ENCODE data around the gene OR52N1. TPM values are rescaled to one million over a fixed set of nuclear protein-coding genes. Genes with fewer than 3 reads are reported as not detected.

OR52N1 gene
- polyA plus RNA-seq (ENCODE audit: insufficient read length), result not detected
- long read RNA-seq, donor 1, result 0 reads
- long read RNA-seq, donor 2, result 0 reads
- long read RNA-seq, donor 3, result 0 reads
- long read RNA-seq, donor 4, result 0 reads
- long read RNA-seq, donor 5, result 0 reads
- long read RNA-seq, donor 6, result 0 reads
- long read RNA-seq, donor 7, result 0 reads
- long read RNA-seq, donor 8, result 0 reads

DNA sequence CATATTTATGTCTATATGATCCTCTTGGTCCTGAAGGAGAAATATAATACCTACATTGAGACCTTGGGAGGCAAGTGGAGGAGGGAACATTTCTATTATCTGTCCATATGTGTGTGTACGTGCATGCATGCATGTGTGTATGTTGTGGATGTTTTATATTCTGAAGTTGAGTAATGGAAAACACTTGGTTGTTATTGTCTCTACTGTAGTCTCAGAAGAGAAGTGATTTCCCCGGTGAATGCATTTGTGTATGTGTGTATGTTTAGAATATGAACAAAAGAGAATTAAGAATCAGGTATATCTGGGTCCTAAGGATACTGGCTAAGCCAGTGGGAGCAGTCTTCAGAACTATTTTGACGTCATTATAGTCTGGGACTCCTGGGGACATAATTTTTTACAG lies at the start of gene OR52N1:
TSS of gene OR52N1 (minus strand) at position 101 of the 400 bp plus-strand sequence. CDS start 2,449 bp downstream, outside the sequence.
- no peak for DNase-seq

DNA sequence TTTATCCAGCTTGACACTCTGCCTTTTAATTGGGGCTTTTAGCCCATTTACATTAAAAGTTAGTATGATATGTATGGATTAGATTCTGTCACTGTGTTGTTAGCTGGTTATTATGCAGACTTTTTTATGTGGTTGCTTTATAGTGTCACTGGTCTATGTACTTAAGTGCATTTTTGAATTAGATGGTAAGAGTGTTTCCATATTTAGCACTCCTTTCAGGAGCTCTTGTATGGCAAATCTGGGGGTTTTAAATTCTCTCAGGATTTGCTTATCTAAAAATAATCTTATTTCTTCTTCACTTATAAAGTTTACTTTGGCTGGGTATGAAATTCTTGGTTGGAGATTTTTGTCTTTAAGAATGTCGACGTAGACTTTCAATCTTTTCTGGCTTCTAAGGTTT lies 46.6 kb upstream of the OR52N1 start:
- no peak for DNase-seq

DNA sequence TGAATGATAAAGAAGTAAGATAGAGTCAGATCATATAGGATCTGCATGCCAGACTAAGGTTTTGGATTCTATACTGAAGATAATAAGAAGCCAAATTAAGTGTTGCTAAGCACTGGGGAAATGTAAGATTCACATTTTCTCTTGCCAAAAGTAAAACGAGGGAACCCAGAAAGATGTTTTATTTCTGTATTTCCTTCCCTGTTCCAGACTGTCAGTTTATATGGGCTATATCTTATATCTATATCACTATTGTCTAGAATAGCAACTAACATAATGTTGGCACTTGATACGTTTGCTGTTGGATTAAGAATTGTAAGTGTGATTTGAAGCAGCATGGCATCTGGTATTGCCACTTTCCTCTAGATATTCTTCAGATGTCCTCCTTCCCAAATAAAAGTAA lies 42.4 kb upstream of the OR52N1 start:
- no peak for DNase-seq

DNA sequence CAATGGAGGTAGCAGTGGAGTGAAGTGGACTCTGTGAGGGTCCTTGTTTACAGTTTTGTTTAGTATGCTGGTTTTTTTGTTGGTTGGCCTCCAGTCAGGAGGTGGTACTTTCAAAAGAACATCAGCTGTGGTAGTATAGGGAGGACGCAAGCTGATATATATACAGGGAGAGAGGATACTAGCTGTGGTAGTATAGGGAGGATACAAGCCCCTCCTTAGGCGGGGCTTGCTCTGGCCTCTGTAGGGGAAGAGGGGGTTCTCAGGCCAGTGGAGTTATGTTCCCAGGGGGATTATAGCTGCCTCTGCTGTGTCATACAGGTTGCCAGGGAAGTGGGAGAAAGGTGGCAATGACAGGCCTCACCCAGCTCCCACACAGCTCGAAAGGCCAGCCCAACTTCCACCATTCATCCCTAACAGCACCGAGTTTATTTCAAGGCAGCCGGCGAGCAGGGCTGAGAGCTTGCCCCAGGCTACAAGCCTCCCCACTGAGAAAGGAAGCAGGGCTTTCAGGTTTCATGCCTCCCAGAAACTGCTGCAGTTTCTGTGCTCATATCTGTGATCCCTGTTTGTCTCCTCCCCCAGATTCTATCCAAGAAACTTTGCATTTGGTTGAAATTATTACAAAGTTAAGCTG lies 40.2 kb upstream of the OR52N1 start:
- no peak for DNase-seq

DNA sequence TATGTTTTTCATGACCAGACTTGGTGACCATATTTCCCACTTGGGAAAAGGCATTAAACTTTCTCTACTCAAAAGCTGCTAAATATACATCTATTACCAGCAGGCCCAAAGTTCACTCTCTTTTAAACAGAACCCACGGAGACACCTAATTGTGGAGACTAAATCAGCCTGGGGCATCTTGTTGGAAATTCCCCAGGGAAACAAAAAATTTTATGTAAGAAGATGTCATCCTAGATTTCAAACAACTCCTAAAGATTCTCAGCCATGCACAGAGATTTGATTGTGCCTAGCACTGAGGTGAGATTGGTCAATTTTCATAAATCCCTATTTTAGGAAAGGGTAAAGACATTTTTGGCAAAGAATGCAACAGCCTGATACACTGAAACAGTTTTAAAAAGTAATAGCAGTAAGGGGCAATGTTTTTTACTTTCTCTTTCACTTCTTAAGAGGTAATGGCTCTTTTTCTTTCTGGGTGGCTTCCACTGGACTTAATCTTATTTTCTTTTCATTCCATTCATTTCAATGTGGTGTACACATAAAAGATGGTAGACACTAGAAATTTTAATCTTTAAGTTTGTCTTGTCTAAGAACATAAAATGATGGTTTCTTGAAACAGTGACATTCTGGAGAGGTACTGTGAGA lies 27.3 kb upstream of the OR52N1 start:
- no peak for DNase-seq

DNA sequence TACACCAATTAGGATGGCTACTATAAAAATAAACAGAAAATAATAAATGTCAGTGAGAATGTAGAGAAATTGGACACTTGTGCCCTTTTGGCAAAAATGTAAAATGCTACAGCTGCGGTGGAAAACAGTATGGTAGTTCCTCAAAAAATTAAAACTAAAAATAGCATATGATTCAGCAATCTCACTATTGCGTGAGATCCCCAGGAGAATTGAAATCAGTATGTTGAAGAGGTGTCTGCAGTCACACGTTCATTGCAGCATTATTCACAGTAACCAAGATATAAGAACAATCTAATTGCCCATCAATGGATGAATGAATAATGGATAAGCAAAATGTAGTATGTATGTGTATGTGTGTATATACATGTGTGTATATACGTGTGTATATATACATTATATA lies 24.5 kb upstream of the OR52N1 start:
- no peak for DNase-seq

DNA sequence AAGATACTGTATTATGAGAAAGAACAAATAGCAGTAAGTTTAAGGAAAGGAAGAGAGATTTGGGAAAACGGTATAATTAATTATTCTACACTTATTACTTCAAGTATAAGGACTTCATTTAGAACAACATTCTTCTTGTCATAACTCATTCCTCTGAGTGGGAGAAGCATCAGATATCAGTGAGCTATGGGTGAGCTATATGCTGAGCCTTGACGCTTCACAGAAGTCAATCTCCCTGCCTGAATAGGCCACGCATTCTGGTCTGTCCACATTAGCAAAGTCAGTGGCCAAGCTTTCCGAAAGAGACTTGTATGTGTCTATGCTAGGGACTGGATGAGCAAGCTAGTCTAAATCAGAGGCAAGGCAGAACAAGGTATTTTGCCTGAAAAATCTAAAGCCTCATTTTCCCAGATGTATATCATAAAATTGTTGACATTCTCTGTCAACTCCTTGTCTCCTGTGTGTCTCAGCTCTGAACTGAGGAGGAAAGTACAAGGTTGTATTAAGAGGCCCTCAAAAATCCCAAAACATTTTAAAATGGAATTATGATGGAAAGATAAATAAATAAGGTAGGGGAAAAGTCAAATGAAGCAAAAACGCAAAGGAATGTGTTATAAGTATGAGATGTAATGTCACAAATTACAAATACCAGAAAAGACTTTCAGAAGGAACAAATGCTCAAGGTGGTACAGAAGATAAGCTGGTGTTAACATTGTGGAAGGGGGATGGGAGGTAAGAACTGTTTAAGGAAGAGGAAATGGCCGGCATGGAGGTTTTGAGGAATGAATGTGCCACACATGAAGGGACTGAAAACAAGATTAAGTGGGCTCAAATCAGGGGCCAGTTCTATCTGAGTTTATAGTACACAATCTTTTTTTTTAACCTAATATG lies 19.1 kb upstream of the OR52N1 start:
- DNase-seq, result no peak

DNA sequence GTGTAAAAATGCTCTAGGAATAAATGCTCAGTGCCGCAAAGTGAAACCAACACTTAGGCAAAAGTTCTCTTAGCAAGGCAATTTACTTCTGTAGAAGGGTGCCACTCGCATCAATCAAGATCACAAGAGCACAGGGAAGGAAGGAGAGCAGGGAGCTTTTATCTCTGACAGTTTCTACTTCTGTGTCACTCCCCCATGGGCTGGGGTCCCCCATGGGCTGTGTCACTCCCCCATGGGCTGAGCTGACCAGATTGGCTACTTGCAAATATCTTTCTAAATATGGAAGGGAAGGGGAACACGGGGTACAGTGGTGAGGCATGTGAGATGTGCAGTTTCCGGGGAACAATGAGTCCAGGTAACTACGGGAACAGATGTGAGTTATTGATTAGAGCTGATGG lies 18.1 kb upstream of the OR52N1 start:
- no peak for DNase-seq

DNA sequence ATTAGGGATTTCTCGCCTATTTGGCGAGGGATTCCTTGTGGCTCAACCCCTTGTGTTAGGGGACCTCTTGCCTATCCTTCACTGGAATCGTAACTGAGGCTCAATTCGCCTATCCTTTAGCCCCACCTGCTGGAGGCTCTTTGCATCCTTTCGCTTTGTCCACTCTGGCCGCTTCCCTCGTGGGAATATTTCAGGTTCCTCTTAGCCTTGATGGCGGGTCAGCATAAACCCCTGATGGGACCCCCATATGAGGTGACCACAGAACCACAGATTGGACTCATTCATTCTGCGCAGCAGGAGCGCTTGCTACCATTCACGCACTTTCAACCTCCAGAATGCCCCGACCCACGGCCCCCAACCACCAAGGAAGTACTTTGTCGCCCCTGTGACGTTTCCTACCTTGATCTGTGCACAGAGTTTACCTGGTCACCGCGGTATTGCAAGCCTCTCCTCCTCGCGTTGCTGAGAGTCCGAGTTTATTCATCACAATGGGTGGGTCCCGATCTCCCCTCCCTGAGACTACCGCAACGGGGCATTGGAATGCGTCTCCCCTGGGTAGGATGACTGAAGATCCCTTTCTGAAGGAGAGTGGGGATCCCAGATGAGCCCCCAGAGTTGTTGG lies 17.5 kb upstream of the OR52N1 start, which contains the start of gene OR52N2:
TSS of gene OR52N2 (plus strand) at position 425 of the 622 bp plus-strand sequence. CDS start 11,412 bp downstream, outside the sequence.
- DNase-seq, result peak; percentile 82

DNA sequence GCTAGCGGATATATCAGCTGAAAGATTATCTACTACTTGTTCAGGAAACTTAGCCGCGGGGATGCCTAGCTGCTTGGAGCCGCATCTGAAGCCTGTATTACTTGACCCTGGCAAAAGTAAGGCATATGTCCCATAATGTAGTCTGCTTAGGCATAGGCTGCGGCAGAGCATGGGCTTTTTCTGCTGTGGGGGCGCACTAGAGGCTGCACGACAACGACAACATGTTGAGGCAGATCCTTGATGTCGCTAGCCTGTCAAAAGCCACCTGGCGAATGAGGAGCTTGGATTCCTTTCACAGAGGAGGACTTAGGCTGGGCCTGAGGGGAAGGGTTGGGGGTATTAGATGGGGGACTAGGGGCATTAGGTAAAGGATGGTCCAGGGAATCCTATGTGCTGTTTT lies 16.5 kb upstream of the OR52N1 start:
- DNase-seq, result no peak

DNA sequence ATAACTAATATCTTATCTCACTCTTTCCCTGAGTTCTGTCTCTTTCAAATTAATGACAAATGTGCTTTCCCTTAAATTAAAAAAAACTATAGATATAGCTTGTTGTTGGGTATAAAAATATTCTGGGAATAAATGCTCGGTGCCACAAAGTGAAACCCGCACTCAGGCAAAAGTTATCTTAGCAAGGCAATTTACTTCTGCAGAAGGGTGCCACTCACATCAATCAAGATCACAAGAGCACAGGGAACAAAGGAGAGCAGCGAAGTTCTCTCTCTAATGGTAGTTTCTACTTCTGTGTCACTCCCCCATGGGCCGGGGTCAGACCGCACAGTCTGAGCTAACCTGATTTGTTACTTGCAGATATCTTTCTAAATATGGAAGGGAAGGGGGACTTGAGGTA lies 12.9 kb upstream of the OR52N1 start:
- no peak for DNase-seq

DNA sequence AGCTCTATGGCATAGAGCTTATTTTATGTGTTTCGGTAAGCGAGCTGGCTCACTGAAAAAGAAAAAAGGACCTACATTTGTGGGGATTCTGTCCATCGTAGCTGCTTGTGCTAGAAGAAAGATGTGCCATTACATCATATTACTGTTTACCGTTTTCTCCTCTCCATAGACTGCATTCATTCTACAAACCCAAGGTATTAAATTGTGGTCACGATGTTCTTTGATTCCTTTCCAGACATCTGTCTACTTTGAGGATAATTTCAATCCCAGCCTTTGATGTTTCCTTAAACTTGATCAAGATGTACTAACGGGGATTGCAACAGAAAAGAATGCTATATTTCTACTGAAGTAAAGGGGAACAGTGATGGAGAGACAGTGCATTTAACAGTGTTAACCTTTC lies 5.5 kb upstream of the OR52N1 start:
- DNase-seq, result no peak

DNA sequence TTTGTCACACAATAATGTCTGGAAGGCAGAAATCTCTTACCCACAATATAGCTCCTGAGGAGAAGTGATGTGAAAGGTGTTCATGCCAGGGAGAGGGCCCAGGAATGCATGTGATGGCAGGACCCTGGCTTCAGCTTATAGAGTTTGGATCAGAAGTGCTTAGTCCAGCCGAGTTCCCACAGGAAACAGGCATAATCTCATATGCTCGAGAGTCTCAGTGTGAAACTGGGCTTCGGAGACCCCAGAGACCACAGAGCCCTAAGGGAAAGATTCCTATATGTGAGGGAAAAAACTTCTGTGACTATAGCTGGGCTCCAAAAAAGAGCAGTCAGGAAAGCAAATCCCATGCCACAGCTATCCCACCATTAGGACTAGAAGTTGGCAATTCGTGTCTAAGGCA lies 7.8 kb downstream of the OR52N1 start, which contains the start of gene OR52N5:
TSS of gene OR52N5 (minus strand) at position 101 of the 400 bp plus-strand sequence. CDS start 4,721 bp downstream, outside the sequence.
- no peak for DNase-seq

DNA sequence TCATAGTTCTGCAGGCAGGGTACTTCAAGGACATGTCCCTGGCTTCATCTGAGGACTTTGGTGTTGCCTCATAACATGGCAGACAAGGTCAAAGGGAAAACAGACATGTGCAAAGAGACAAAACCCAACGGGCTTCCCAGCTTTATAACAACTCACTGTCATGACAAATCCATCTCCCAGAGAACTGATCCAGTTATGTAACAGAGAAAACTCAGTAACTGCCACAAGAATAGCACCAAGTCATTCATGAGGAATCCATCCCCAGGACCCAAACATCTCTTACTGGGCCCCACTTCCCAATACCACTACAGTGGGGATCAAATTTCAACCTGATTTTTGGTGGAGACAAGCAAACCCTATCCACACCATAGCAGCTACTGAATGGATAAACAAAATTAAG lies 24.0 kb downstream of the OR52N1 start:
- no peak for DNase-seq

DNA sequence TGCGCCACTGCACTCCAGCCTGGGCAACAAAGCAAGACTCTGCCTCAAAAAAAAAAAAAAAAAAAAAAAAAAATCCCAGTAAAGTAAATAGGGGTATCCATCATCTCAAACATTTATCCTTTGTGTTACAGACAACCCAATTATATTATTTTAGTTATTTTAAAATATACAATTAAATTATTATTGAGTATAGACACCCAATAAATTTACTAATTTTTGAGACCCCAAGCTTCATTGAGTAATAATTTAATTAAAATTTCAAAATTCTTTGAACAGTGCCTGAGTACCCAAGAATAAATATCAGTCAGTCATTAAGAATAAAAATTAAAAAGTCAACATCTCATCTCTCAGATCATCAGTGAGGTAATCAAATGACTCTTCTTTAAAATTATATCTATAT lies 37.1 kb downstream of the OR52N1 start, which contains the start of gene OR52N4:
TSS of gene OR52N4 (plus strand) at position 301 of the 400 bp plus-strand sequence. CDS start 498 bp downstream, outside the sequence.
- no peak for DNase-seq

DNA sequence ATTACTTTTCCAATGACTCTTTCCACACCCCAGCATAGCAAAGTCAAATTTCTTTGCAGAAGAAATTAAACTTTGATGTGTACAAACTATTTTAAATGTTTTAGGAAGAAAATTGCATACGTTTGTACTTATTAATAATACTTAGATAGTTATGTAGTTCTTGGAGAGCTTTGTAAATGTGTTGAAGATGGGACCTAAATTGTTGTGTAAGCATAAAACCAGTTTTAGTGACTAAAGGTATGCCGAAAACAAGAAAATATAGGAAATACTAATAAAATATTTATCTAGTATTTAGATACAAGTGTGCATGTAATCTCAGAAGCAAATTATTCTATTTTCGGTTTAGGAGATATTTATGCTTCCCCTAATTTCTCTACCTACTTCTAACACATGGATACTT lies 41.2 kb downstream of the OR52N1 start:
- no peak for DNase-seq

DNA sequence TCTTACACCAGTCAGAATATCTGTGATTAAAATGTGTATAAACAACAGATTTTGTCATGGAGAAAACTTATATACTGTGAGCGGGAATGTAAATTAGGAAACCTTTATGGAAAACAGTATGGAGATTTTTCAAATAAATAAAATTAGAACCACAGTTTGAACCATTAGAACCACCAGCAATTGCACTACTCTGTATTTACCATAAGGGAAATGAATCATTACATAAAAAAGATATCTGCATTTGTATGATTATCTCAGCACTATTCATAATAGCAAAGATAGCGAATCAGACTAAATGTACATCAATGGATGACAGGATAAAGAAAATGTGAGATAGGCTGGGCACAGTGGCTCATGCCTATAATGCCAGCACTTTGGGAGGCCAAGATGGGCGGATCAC lies 44.5 kb downstream of the OR52N1 start:
- no peak for DNase-seq

DNA sequence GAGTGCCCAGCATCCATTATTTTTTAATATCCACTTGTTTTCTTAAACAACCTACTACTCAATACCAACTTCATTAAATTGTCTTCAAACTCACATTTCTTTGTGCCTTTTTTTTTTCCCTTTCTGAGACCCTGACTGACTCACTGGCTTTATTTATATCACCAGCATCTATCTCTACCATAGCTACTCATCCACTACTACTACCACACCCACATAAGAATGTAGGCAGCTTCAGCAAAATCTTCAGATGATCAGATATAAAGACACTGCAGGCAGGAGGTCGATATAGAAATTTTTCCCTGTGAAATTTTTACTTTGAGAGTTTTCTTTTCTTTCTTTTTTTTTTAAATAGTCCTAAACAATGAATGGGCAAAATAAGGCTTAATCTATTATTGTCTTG lies 52.6 kb downstream of the OR52N1 start:
- no peak for DNase-seq

DNA sequence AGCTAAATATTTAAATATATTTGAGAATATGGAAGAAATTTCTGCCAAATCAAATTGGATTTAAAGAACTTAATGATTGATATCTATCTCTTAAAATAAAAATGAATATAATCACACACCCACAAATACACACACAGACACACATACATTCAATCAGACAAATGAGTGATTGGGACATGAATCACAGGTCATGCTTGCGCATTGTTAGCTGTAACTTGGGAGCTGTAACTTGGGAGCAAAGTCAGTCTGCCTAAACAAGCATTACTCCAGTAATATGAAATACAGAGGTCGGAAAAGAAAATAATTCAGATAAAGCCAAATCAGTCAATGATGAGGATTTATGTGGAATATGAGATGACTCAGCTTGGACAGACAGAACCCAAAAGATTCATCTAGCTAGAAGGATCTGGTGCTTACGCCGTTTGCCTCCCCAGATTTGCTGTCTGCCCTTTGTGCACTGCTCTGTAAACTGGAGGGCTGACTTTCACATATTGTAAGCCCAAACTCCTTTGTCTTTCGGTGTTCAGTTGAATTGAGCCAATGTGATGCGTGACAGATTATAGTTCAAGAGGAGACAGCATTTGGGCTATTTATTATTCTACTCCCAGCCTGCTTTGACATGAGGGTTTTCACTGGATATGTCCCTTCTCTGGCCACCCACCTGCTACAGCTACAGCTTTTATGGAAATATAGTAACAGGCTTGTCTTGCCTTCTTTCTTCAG lies 53.2 kb downstream of the OR52N1 start:
- DNase-seq, result no peak

DNA sequence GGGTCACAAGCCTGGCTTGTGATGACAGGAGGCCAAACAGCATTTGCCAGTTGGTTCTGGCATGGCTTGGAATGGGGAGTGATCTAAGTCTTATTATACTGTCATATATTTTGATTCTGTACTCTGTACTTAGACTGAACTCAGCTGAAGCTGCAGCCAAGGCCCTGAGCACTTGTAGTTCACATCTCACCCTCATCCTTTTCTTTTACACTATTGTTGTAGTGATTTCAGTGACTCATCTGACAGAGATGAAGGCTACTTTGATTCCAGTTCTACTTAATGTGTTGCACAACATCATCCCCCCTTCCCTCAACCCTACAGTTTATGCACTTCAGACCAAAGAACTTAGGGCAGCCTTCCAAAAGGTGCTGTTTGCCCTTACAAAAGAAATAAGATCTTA lies 54.0 kb downstream of the OR52N1 start:
- no peak for DNase-seq

Measured in left kidney (tissue), 8 donors.